ENCODE results near the gene ASTN2.

- TF ChIP-seq POLR2A (IDR thresholded peaks at IDR 0.05; ENCODE audit: low read length) = no peak
- TF ChIP-seq ZFP36 (IDR thresholded peaks at IDR 0.05; ENCODE audit: borderline replicate concordance, partially characterized antibody) = no peak
Measured at GRCh38 chr9:116587919-116588318, 826.9 kb downstream of the ASTN2 start.
